ENCODE data around the gene AMT.

Gene AMT

GRCh38 chr3:49421890-49422378 lies 339 bp downstream of the AMT start:
- Histone ChIP-seq H3K79me2 (ENCODE audit: insufficient read depth, low read length) (peaks cover 3% of the 10 kb centered on the region; the same call in 1 of the 2 replicates), H3K36me3 (ENCODE audit: insufficient read depth, low read length) (peaks cover 57% of the 10 kb centered on the region), H3K27ac (ENCODE audit: low read length) (no peak overlapping the region), H4K20me1 (ENCODE audit: insufficient read depth, low read length) (no peaks in the 10 kb centered on the region), H3K9me3 (ENCODE audit: insufficient read depth, low read length, severe bottlenecking) (no peaks in the 10 kb centered on the region), H3K27me3 (ENCODE audit: insufficient read depth, low read length, poor library complexity) (no peaks in the 10 kb centered on the region), H3K4me2 (ENCODE audit: insufficient read depth, low read length) (no peak overlapping the region), H3K4me3 (ENCODE audit: low read depth in 1 of 2, low read length in 2 of 2) (no peak overlapping the region), H3K4me1 (ENCODE audit: insufficient read depth, low read length) (peaks cover 9% of the 10 kb centered on the region), H3K9ac (ENCODE audit: low read depth, low read length) (no peak overlapping the region), H2AFZ (ENCODE audit: low read depth, low read length) (no peak overlapping the region)
- DNase-seq = no peak
- TF ChIP-seq EZH2 (IDR thresholded peaks at IDR 0.05; ENCODE audit: borderline replicate concordance, low read depth, low read length, severe bottlenecking) = no peak
- no peak for TF ChIP-seq CTCF (IDR thresholded peaks at IDR 0.05; ENCODE audit: borderline replicate concordance, extremely low read depth, low read length, poor library complexity, severe bottlenecking)
- ATAC-seq (ENCODE audit: insufficient read depth, low read depth) = no peak

GRCh38 chr3:49417516-49418120 lies 4.7 kb downstream of the AMT start:
- Histone ChIP-seq H2AFZ (ENCODE audit: low read depth, low read length) (no peak overlapping the region), H4K20me1 (ENCODE audit: insufficient read depth, low read length) (peaks cover 5% of the 10 kb centered on the region; the same call in 1 of the 2 replicates), H3K36me3 (ENCODE audit: insufficient read depth, low read length) (peaks cover 44% of the 10 kb centered on the region), H3K4me2 (ENCODE audit: insufficient read depth, low read length) (no peak overlapping the region), H3K9ac (ENCODE audit: low read depth, low read length) (no peak overlapping the region), H3K9me3 (ENCODE audit: insufficient read depth, low read length, severe bottlenecking) (no peaks in the 10 kb centered on the region), H3K27me3 (ENCODE audit: insufficient read depth, low read length, poor library complexity) (no peaks in the 10 kb centered on the region), H3K79me2 (ENCODE audit: insufficient read depth, low read length) (peaks cover 24% of the 10 kb centered on the region), H3K4me3 (ENCODE audit: low read depth in 1 of 2, low read length in 2 of 2) (no peak overlapping the region), H3K27ac (ENCODE audit: low read length) (peak overlapping the region; percentile 83), H3K4me1 (ENCODE audit: insufficient read depth, low read length) (peaks cover 52% of the 10 kb centered on the region)
- TF ChIP-seq CTCF (IDR thresholded peaks at IDR 0.05; ENCODE audit: borderline replicate concordance, extremely low read depth, low read length, poor library complexity, severe bottlenecking) (no peak), EZH2 (IDR thresholded peaks at IDR 0.05; ENCODE audit: borderline replicate concordance, low read depth, low read length, severe bottlenecking) (no peak)
- no peak for ATAC-seq (ENCODE audit: insufficient read depth, low read depth)
- no peak for DNase-seq

GRCh38 chr3:49416867-49417266 lies 5.4 kb downstream of the AMT start:
- Histone ChIP-seq H3K4me3 (ENCODE audit: low read depth in 1 of 2, low read length in 2 of 2) (no peak overlapping the region; a peak in 1 of 4 replicates), H3K79me2 (ENCODE audit: insufficient read depth, low read length) (peaks cover 29% of the 10 kb centered on the region), H3K36me3 (ENCODE audit: insufficient read depth, low read length) (peaks cover 42% of the 10 kb centered on the region), H4K20me1 (ENCODE audit: insufficient read depth, low read length) (peaks cover 5% of the 10 kb centered on the region; the same call in 1 of the 2 replicates), H3K4me1 (ENCODE audit: insufficient read depth, low read length) (peaks cover 54% of the 10 kb centered on the region), H3K27ac (ENCODE audit: low read length) (peak overlapping the region; percentile 83), H3K4me2 (ENCODE audit: insufficient read depth, low read length) (peak overlapping the region; percentile 48), H2AFZ (ENCODE audit: low read depth, low read length) (no peak overlapping the region), H3K9ac (ENCODE audit: low read depth, low read length) (peak overlapping the region; percentile 30), H3K9me3 (ENCODE audit: insufficient read depth, low read length, severe bottlenecking) (no peaks in the 10 kb centered on the region), H3K27me3 (ENCODE audit: insufficient read depth, low read length, poor library complexity) (no peaks in the 10 kb centered on the region)
- TF ChIP-seq EZH2 (IDR thresholded peaks at IDR 0.05; ENCODE audit: borderline replicate concordance, low read depth, low read length, severe bottlenecking) (no peak), CTCF (IDR thresholded peaks at IDR 0.05; ENCODE audit: borderline replicate concordance, extremely low read depth, low read length, poor library complexity, severe bottlenecking) (no peak)
- ATAC-seq (ENCODE audit: insufficient read depth, low read depth) = no peak
- no peak for DNase-seq
